SK-N-MC (cell line): ENCODE results near the gene TSPAN32.

ENCODE experiments used
- DNase-seq: peaks from one replicate; pipeline ENCODE4 v3.0.0-alpha.2; 2011; ENCODE audit warnings: low read depth, low spot score
- H3K27ac ChIP-seq: fragments of 200-600 bp; sonication (generic); 2 replicates; pipeline ENCODE4 v1.5.1; 2016; ENCODE audit warnings: mixed run types
- H3K36me3 ChIP-seq: fragments of 200-600 bp; sonication (generic); 2 replicates; pipeline ENCODE4 v1.6.1; 2017; ENCODE audit warnings: antibody characterized with exemption, low read length, mixed read lengths; ENCODE audit not compliant: insufficient read depth
- H3K4me3 ChIP-seq: fragments of 200-600 bp; sonication (generic); 2 replicates; pipeline ENCODE4 v1.5.1; 2016
- H3K9ac ChIP-seq: fragments of 200-600 bp; sonication (generic); 2 replicates; pipeline ENCODE4 v1.8.0; 2017; ENCODE audit warnings: mixed run types, mixed read lengths; ENCODE audit not compliant: insufficient read length
- H3K9me3 ChIP-seq: fragments of 200-600 bp; sonication (generic); 2 replicates; pipeline ENCODE4 v1.6.1; 2017; ENCODE audit warnings: low read depth, mild to moderate bottlenecking, antibody characterized with exemption, low read length, moderate library complexity, mixed read lengths
- EZH2 ChIP-seq: fragments of 200-600 bp; sonication (generic); IDR thresholded peaks from one replicate; pipeline ENCODE4 v1.6.1; 2017; ENCODE audit warnings: antibody characterized with exemption
- FOXP2 ChIP-seq: optimal IDR thresholded peaks from 2 replicates; pipeline ENCODE3; 2011; ENCODE audit warnings: mild to moderate bottlenecking, moderate library complexity; ENCODE audit not compliant: insufficient read depth; ENCODE audit errors: extremely low read length, control extremely low read depth
- POLR2AphosphoS5 ChIP-seq: IDR thresholded peaks from 2 replicates; pipeline ENCODE4 v1.6.1; 2012; ENCODE audit warnings: mild to moderate bottlenecking, low read depth, low read length, borderline replicate concordance

TSPAN32 gene

GRCh38 chr11:2314525-2315394, 12.9 kb downstream of the TSPAN32 start:
- TF ChIP-seq FOXP2 (no peak), POLR2AphosphoS5 (no peak), EZH2 (no peak)
- peak overlapping the region; percentile 42; the same call in 1 of the 2 replicates for H3K27ac ChIP-seq
- DNase-seq, result no peak

GRCh38 chr11:2315395-2316168, 13.8 kb downstream of the TSPAN32 start:
- H3K4me3 ChIP-seq, result no peak overlapping the region

More at GRCh38 chr11:2314525-2315394, 12.9 kb downstream of the TSPAN32 start:
- H3K36me3 ChIP-seq, result no peaks in the 10 kb centered on the region
- H3K4me3 ChIP-seq, result peak overlapping the region; percentile 49; the same call in 1 of the 2 replicates
- peak overlapping the region; percentile 51 for H3K9ac ChIP-seq
- no peaks in the 10 kb centered on the region for H3K9me3 ChIP-seq

GRCh38 chr11:2316169-2316962, 14.6 kb downstream of the TSPAN32 start:
- DNase-seq, result no peak
- no peak for TF ChIP-seq POLR2AphosphoS5
- TF ChIP-seq EZH2, result no peak
- no peak for TF ChIP-seq FOXP2
- H3K36me3 ChIP-seq, result no peaks in the 10 kb centered on the region
- H3K9ac ChIP-seq, result no peak overlapping the region
- H3K4me3 ChIP-seq, result no peak overlapping the region
- H3K9me3 ChIP-seq, result no peaks in the 10 kb centered on the region
- H3K27ac ChIP-seq, result no peak overlapping the region

More at GRCh38 chr11:2315395-2316168, 13.8 kb downstream of the TSPAN32 start:
- no peak for DNase-seq
- TF ChIP-seq EZH2, result no peak
- no peak for TF ChIP-seq POLR2AphosphoS5
- no peak for TF ChIP-seq FOXP2
- H3K36me3 ChIP-seq, result no peaks in the 10 kb centered on the region
- H3K27ac ChIP-seq, result no peak overlapping the region
- no peaks in the 10 kb centered on the region for H3K9me3 ChIP-seq
- no peak overlapping the region for H3K9ac ChIP-seq

GRCh38 chr11:2316963-2317244, 15.1 kb downstream of the TSPAN32 start:
- Histone ChIP-seq H3K27ac (no peak overlapping the region), H3K9me3 (no peaks in the 10 kb centered on the region)
- TF ChIP-seq POLR2AphosphoS5 (no peak), FOXP2 (no peak), EZH2 (no peak)

GRCh38 chr11:2317354-2318050, 15.7 kb downstream of the TSPAN32 start:
- TF ChIP-seq POLR2AphosphoS5 (no peak), EZH2 (no peak), FOXP2 (no peak)
- Histone ChIP-seq H3K27ac (no peak overlapping the region), H3K9me3 (no peaks in the 10 kb centered on the region), H3K36me3 (no peaks in the 10 kb centered on the region), H3K9ac (no peak overlapping the region), H3K4me3 (no peak overlapping the region)
- DNase-seq, result no peak

More at GRCh38 chr11:2316963-2317244, 15.1 kb downstream of the TSPAN32 start:
- H3K9ac ChIP-seq, result no peak overlapping the region
- H3K4me3 ChIP-seq, result no peak overlapping the region
- DNase-seq, result no peak
- H3K36me3 ChIP-seq, result no peaks in the 10 kb centered on the region

GRCh38 chr11:2318123-2318522, 16.3 kb downstream of the TSPAN32 start:
- no peak for DNase-seq
- Histone ChIP-seq H3K9ac (no peak overlapping the region), H3K9me3 (no peaks in the 10 kb centered on the region), H3K36me3 (no peaks in the 10 kb centered on the region), H3K27ac (no peak overlapping the region), H3K4me3 (no peak overlapping the region)
- TF ChIP-seq EZH2 (no peak), FOXP2 (no peak), POLR2AphosphoS5 (no peak)

GRCh38 chr11:2318707-2319106, 16.9 kb downstream of the TSPAN32 start:
- no peaks in the 10 kb centered on the region for H3K36me3 ChIP-seq
- H3K4me3 ChIP-seq, result no peak overlapping the region
- no peaks in the 10 kb centered on the region for H3K9me3 ChIP-seq
- no peak for DNase-seq
- no peak overlapping the region for H3K9ac ChIP-seq
- no peak overlapping the region for H3K27ac ChIP-seq
- TF ChIP-seq EZH2 (no peak), FOXP2 (no peak), POLR2AphosphoS5 (no peak)

- no peak overlapping the region for H3K27ac ChIP-seq
- no peak overlapping the region for H3K9ac ChIP-seq
- TF ChIP-seq FOXP2, result no peak
- TF ChIP-seq EZH2, result no peak
- no peak for TF ChIP-seq POLR2AphosphoS5
- no peaks in the 10 kb centered on the region for H3K9me3 ChIP-seq
- no peak for DNase-seq
- no peak overlapping the region for H3K4me3 ChIP-seq
- H3K36me3 ChIP-seq, result no peaks in the 10 kb centered on the region
These were observed 18.1 kb downstream of the TSPAN32 start for GRCh38 chr11:2319791-2320472.
